ENCODE results near the gene FBXL16. TPM values are rescaled to one million over a fixed set of nuclear protein-coding genes. Genes with fewer than 3 reads are reported as not detected.

Gene FBXL16
- total and polyA plus RNA-seq, 2 experiments from 2014 or later = 8.9 to 12.6 TPM

DNA sequence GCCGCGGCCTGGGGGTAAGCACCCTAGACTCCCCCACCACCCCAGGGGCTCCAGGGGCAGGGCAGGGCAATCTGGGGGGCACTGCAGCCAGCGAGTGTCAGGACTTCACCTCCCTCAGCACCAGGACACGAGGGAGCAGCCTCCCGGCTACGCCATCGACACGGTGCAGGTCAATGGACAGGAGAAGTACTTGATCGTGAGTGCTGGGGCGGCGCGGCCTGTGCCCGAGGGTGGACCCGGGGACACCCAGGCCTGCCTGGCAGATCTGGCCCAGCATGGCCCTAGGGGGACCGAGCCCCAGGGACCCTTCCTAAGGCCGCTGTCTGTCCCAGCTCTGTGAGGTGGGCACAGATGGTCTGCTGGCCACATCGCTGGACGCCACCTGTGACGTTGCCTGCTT, 33.2 kb downstream of the FBXL16 start (continued):
- TF ChIP-seq, protein P1, sequence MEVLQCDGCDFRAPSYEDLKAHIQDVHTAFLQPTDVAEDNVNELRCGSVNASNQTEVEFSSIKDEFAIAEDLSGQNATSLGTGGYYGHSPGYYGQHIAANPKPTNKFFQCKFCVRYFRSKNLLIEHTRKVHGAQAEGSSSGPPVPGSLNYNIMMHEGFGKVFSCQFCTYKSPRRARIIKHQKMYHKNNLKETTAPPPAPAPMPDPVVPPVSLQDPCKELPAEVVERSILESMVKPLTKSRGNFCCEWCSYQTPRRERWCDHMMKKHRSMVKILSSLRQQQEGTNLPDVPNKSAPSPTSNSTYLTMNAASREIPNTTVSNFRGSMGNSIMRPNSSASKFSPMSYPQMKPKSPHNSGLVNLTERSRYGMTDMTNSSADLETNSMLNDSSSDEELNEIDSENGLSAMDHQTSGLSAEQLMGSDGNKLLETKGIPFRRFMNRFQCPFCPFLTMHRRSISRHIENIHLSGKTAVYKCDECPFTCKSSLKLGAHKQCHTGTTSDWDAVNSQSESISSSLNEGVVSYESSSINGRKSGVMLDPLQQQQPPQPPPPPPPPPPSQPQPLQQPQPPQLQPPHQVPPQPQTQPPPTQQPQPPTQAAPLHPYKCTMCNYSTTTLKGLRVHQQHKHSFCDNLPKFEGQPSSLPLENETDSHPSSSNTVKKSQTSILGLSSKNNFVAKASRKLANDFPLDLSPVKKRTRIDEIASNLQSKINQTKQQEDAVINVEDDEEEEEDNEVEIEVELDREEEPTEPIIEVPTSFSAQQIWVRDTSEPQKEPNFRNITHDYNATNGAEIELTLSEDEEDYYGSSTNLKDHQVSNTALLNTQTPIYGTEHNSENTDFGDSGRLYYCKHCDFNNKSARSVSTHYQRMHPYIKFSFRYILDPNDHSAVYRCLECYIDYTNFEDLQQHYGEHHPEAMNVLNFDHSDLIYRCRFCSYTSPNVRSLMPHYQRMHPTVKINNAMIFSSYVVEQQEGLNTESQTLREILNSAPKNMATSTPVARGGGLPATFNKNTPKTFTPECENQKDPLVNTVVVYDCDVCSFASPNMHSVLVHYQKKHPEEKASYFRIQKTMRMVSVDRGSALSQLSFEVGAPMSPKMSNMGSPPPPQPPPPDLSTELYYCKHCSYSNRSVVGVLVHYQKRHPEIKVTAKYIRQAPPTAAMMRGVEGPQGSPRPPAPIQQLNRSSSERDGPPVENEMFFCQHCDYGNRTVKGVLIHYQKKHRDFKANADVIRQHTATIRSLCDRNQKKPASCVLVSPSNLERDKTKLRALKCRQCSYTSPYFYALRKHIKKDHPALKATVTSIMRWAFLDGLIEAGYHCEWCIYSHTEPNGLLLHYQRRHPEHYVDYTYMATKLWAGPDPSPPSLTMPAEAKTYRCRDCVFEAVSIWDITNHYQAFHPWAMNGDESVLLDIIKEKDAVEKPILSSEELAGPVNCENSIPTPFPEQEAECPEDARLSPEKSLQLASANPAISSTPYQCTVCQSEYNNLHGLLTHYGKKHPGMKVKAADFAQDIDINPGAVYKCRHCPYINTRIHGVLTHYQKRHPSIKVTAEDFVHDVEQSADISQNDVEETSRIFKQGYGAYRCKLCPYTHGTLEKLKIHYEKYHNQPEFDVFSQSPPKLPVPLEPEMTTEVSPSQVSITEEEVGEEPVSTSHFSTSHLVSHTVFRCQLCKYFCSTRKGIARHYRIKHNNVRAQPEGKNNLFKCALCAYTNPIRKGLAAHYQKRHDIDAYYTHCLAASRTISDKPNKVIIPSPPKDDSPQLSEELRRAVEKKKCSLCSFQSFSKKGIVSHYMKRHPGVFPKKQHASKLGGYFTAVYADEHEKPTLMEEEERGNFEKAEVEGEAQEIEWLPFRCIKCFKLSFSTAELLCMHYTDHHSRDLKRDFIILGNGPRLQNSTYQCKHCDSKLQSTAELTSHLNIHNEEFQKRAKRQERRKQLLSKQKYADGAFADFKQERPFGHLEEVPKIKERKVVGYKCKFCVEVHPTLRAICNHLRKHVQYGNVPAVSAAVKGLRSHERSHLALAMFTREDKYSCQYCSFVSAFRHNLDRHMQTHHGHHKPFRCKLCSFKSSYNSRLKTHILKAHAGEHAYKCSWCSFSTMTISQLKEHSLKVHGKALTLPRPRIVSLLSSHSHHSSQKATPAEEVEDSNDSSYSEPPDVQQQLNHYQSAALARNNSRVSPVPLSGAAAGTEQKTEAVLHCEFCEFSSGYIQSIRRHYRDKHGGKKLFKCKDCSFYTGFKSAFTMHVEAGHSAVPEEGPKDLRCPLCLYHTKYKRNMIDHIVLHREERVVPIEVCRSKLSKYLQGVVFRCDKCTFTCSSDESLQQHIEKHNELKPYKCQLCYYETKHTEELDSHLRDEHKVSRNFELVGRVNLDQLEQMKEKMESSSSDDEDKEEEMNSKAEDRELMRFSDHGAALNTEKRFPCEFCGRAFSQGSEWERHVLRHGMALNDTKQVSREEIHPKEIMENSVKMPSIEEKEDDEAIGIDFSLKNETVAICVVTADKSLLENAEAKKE (CRISPR knock-in tag; IDR thresholded peaks at IDR 0.05) = no peak
- TF ChIP-seq ZNF331 (CRISPR knock-in tag; IDR thresholded peaks at IDR 0.05; ENCODE audit: low read depth) = no peak
- TF ChIP-seq NANOG (IDR thresholded peaks at IDR 0.05; ENCODE audit: borderline replicate concordance) = no peak
- TF ChIP-seq, protein P2, sequence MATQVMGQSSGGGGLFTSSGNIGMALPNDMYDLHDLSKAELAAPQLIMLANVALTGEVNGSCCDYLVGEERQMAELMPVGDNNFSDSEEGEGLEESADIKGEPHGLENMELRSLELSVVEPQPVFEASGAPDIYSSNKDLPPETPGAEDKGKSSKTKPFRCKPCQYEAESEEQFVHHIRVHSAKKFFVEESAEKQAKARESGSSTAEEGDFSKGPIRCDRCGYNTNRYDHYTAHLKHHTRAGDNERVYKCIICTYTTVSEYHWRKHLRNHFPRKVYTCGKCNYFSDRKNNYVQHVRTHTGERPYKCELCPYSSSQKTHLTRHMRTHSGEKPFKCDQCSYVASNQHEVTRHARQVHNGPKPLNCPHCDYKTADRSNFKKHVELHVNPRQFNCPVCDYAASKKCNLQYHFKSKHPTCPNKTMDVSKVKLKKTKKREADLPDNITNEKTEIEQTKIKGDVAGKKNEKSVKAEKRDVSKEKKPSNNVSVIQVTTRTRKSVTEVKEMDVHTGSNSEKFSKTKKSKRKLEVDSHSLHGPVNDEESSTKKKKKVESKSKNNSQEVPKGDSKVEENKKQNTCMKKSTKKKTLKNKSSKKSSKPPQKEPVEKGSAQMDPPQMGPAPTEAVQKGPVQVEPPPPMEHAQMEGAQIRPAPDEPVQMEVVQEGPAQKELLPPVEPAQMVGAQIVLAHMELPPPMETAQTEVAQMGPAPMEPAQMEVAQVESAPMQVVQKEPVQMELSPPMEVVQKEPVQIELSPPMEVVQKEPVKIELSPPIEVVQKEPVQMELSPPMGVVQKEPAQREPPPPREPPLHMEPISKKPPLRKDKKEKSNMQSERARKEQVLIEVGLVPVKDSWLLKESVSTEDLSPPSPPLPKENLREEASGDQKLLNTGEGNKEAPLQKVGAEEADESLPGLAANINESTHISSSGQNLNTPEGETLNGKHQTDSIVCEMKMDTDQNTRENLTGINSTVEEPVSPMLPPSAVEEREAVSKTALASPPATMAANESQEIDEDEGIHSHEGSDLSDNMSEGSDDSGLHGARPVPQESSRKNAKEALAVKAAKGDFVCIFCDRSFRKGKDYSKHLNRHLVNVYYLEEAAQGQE (IDR thresholded peaks at IDR 0.05; ENCODE audit: unreplicated experiment) = no peak
- no peak for TF ChIP-seq ZNF114 (CRISPR knock-in tag; IDR thresholded peaks at IDR 0.05)

Measured in GM23338 (cell line).